NCI-H2227 (cell line): Measurements from ENCODE around the gene PNPLA5.
"Not testable (repeated sequence)": the region's sequence is repeated elsewhere in the genome, so short reads cannot be mapped to it uniquely, and the experiment has no call there.

Experiments used
- DNase-seq: peaks from one replicate; lab custom pipeline; 2025; ENCODE audit not compliant: unreplicated experiment; lab: John Stamatoyannopoulos, UW

Gene PNPLA5

GRCh38 chr22:43881091-43882061, 10.4 kb downstream of the PNPLA5 start:
- DNase-seq = no peak

DNA sequence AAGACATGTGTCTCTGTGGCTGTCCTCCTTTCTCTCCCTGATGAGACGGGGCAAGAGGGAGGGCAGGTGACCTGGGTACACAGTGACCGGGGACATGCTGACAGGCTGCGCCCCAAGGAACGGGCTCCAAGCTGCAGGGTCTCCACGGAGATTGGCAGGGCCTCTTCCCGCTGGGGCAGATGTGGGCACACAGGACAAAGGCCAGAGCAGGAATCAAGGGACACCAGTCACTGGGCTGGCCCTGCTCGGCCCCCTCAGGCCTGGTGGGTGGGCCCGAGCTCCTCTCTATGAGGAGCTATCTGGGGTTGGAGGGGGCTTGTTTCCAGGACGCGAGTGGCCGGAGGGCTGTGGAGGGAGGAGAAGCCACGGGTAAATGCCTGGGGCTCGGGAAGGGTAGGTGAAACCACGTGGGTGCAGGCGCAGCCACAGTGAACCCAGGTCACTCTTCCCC, 11.2 kb downstream of the PNPLA5 start:
- DNase-seq = no peak

- no peak for DNase-seq
Measured at GRCh38 chr22:43879901-43880540, 11.8 kb downstream of the PNPLA5 start.

- DNase-seq = no peak
Measured at GRCh38 chr22:43878831-43879550, 12.8 kb downstream of the PNPLA5 start.

- DNase-seq = no peak
Measured at GRCh38 chr22:43878079-43878795, 13.6 kb downstream of the PNPLA5 start.

GRCh38 chr22:43876866-43877509, 14.8 kb downstream of the PNPLA5 start:
- no peak for DNase-seq

DNA sequence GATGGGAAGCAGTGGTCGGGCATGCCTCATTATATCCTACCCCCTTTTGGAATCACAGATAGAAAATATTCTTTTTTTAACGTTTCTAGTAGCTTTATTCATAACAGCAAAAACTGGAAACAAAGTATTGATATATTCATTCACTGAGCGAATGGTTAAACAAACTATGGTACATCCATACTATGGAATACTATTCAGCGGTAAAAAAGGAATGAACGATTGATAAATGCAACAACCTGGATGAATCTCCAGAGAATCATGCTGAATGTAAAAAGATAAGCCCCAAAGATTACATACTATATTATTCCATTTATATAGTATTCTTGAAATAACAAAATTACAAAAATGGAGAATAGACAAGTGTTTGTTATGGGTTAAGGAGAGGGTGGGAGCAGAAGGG, 22.0 kb downstream of the PNPLA5 start:
- no peak for DNase-seq

DNA sequence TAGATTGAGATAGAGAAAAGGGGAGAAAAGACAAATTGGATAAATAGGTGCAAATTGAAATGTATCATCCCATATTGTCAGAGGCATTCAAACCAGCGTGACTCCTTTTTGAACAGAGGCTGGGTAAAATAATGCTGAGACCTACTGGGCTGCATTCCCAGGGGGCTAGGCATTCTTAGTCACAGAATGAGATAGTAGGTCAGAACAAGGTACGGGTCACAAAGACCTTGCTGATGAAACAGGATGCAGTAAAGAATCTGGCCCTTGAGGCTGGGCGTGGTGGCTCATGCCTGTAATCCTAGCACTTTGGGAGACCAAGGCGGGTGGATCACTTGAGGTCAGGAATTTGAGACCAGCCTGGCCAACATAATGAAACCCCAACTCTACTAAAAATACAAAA, 22.8 kb downstream of the PNPLA5 start:
- not testable (repeated sequence) for DNase-seq

- no peak for DNase-seq
Measured at GRCh38 chr22:43867839-43868635, 23.8 kb downstream of the PNPLA5 start.

DNA sequence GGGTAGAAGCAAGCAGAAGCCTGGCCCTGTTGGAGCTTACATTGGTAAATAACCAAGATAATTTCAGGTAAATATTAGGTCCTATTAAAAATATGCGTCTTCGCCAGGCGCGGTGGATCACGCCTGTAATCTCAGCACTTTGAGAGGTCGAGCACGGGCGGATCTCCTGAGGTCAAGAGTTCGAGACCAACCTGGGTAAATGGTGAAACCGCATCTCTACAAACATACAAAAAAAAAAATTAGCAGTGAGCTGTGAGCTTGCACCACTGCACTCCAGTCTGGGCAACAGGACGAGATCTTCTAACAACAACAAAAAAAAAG, 29.0 kb downstream of the PNPLA5 start:
- no peak for DNase-seq

- peak; percentile 87 for DNase-seq
Measured at GRCh38 chr22:43862074-43862881, 29.5 kb downstream of the PNPLA5 start, which contains the start of gene SULT4A1. TSS of gene SULT4A1 (minus strand) at chr22:43862513. CDS start at chr22:43862382, 131 bp downstream.

GRCh38 chr22:43861529-43861928, 30.3 kb downstream of the PNPLA5 start:
- peak; percentile 27 for DNase-seq

DNA sequence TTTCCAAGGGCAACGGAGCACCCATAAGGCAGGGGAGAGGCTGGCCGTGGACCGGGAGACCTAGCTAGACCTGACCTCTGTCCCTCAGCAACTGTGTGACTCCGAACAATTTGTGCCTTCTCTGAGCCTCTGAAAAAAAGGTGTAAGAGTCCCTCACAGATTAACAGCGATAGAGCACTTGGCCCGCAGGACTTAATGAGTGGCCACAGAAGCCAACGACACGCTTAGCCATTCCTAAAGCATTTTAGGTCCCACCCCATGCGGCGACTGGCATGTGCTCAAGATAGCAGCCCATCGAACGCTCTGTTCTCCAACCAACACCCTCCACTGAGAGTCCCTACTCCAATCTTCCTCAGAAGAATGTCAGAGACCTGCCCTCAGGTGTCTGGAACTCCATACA, 31.0 kb downstream of the PNPLA5 start:
- no peak for DNase-seq

GRCh38 chr22:43860126-43860525, 31.7 kb downstream of the PNPLA5 start:
- no peak for DNase-seq

GRCh38 chr22:43859621-43860020, 32.2 kb downstream of the PNPLA5 start:
- DNase-seq = no peak

GRCh38 chr22:43859176-43859575, 32.6 kb downstream of the PNPLA5 start:
- no peak for DNase-seq

GRCh38 chr22:43858156-43858895, 33.5 kb downstream of the PNPLA5 start:
- no peak for DNase-seq

DNA sequence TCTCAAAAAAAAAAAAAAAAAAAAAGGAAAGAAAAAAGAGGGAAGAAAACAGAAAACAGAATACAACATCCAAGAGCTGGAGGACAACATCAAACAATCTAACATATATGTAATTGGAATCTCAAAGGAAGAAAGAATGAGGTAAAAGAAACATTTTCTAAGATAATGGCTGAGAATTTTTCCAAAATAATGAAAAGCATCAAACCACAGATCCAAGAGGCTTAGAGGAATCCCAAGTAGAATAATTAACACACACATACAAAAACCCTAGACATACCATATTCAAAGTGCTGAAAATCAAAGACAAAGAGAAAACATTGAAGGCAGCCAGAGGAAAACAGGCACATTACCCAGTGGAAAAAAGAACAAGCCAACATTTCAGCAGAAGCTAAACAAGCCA, 34.4 kb downstream of the PNPLA5 start:
- no peak for DNase-seq
